ENCODE measurements around the gene NDUFV2.

DNA sequence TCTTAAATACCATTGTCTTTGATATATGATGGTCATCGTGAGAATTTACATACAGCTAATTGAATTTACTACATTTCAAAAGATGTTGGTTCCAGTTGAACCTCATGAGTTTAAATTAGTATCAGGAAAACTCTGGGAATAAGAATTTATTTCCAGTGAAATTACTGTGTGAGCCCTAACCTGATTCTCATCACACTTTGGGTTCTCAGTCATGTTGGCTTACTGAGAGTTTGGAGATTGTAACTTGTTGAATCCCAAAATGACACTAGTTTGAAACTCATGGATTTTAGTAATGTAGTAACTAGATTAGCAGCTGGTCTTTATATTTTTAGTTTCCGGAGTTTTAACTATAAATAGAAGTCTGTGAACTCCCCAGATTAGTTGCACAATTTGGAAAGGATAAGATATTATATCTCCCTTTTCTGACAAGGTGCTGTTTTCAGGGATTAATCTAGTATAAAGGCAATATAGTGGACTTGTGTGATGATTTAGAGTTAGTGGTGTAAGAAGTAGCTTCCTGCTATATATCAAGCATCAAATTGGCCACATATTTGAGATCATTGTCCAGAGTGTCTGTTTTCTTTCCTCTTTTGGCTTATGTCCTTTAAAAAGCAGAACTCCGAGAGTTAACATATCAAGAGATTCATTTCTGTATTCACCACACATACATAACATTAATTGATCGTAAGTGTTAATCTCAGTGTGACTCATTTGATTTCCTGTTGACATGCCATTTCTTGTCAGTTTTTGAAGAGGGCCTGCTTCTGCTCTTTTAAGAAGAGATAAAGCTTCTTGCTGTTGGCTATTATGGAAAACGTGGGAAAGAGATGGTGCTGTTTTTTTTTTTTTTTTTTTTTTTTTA is 15.7 kb downstream of the NDUFV2 start:
- TF ChIP-seq POLR2AphosphoS5 (IDR thresholded peaks at IDR 0.05; ENCODE audit: low read depth, low read length) (no peak), SIN3A (IDR thresholded peaks at IDR 0.05; ENCODE audit: borderline replicate concordance, insufficient read depth, low read length) (no peak), TAF1 (IDR thresholded peaks at IDR 0.05; ENCODE audit: borderline replicate concordance, insufficient read depth, low read length) (no peak)
- TF ChIP-seq, protein P1, sequence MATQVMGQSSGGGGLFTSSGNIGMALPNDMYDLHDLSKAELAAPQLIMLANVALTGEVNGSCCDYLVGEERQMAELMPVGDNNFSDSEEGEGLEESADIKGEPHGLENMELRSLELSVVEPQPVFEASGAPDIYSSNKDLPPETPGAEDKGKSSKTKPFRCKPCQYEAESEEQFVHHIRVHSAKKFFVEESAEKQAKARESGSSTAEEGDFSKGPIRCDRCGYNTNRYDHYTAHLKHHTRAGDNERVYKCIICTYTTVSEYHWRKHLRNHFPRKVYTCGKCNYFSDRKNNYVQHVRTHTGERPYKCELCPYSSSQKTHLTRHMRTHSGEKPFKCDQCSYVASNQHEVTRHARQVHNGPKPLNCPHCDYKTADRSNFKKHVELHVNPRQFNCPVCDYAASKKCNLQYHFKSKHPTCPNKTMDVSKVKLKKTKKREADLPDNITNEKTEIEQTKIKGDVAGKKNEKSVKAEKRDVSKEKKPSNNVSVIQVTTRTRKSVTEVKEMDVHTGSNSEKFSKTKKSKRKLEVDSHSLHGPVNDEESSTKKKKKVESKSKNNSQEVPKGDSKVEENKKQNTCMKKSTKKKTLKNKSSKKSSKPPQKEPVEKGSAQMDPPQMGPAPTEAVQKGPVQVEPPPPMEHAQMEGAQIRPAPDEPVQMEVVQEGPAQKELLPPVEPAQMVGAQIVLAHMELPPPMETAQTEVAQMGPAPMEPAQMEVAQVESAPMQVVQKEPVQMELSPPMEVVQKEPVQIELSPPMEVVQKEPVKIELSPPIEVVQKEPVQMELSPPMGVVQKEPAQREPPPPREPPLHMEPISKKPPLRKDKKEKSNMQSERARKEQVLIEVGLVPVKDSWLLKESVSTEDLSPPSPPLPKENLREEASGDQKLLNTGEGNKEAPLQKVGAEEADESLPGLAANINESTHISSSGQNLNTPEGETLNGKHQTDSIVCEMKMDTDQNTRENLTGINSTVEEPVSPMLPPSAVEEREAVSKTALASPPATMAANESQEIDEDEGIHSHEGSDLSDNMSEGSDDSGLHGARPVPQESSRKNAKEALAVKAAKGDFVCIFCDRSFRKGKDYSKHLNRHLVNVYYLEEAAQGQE (IDR thresholded peaks at IDR 0.05; ENCODE audit: insufficient read depth in 1 of 2, low read depth in 2 of 2, low read length in 2 of 2): no peak
